Stimulated activated memory B cell treated with anti-CD40 and anti-IgM and Interleukin-4, amounts not matched to agents 10 μg/mL and 1 μg/mL and 100 μg/mL, for 72 hours (primary cell): ENCODE data around the gene NUDT4.

Source experiments
- ATAC-seq: fragments of 150-1000 bp; cut with Tn5 transposase; 2 replicates; pipeline ENCODE4 v1.10.0; 2021
- H3K27ac Mint-ChIP-seq: one replicate; pipeline ENCODE4 v1.8.0; 2022; ENCODE audit warnings: mild to moderate bottlenecking, mixed read lengths
- H3K27me3 Mint-ChIP-seq: one replicate; pipeline ENCODE4 v1.8.0; 2022; ENCODE audit warnings: mixed read lengths
- H3K36me3 Mint-ChIP-seq: one replicate; pipeline ENCODE4 v1.8.0; 2022; ENCODE audit warnings: mixed read lengths
- H3K4me1 Mint-ChIP-seq: one replicate; pipeline ENCODE4 v1.8.0; 2022; ENCODE audit warnings: mixed read lengths
- H3K4me3 Mint-ChIP-seq: one replicate; pipeline ENCODE4 v1.8.0; 2022; ENCODE audit warnings: mild to moderate bottlenecking, moderate library complexity, mixed read lengths
- H3K9me3 Mint-ChIP-seq: one replicate; pipeline ENCODE4 v1.8.0; 2022; ENCODE audit warnings: mixed read lengths

Gene NUDT4

GRCh38 chr12:93377252-93378195, at the start of gene NUDT4:
NUDT4 (plus strand) TSS chr12:93377925; CDS start chr12:93378323, 398 bp downstream.
- Mint-ChIP-seq H3K9me3 (no peaks in the 10 kb centered on the region), H3K27me3 (no peaks in the 10 kb centered on the region), H3K4me1 (peaks cover 47% of the 10 kb centered on the region), H3K27ac (peak within 1 kb of the TSS; percentile 100), H3K36me3 (peaks cover 15% of the 10 kb centered on the region), H3K4me3 (peak within 1 kb of the TSS; percentile 100)
- peak; percentile 96 for ATAC-seq

GRCh38 chr12:93333054-93333453, 44.7 kb upstream of the NUDT4 start:
- Mint-ChIP-seq H3K9me3 (no peaks in the 10 kb centered on the region), H3K4me3 (no peak overlapping the region), H3K27me3 (no peaks in the 10 kb centered on the region), H3K27ac (no peak overlapping the region), H3K4me1 (no peaks in the 10 kb centered on the region), H3K36me3 (no peaks in the 10 kb centered on the region)
- no peak for ATAC-seq

- ATAC-seq: no peak
Observed at GRCh38 chr12:93333828-93334227, 43.9 kb upstream of the NUDT4 start.

GRCh38 chr12:93335603-93336162, 42.0 kb upstream of the NUDT4 start:
- Mint-ChIP-seq H3K27ac (no peak overlapping the region), H3K9me3 (no peaks in the 10 kb centered on the region), H3K27me3 (no peaks in the 10 kb centered on the region), H3K36me3 (no peaks in the 10 kb centered on the region), H3K4me1 (no peaks in the 10 kb centered on the region), H3K4me3 (no peak overlapping the region)
- ATAC-seq: no peak

More at GRCh38 chr12:93333828-93334227, 43.9 kb upstream of the NUDT4 start:
- Mint-ChIP-seq H3K36me3 (no peaks in the 10 kb centered on the region), H3K4me1 (no peaks in the 10 kb centered on the region), H3K27me3 (no peaks in the 10 kb centered on the region), H3K4me3 (no peak overlapping the region), H3K27ac (no peak overlapping the region), H3K9me3 (no peaks in the 10 kb centered on the region)

GRCh38 chr12:93336291-93336741, 41.4 kb upstream of the NUDT4 start:
- no peak overlapping the region for H3K4me3 Mint-ChIP-seq
- H3K27ac Mint-ChIP-seq: no peak overlapping the region
- H3K9me3 Mint-ChIP-seq: no peaks in the 10 kb centered on the region
- ATAC-seq: no peak
- no peaks in the 10 kb centered on the region for H3K27me3 Mint-ChIP-seq
- no peaks in the 10 kb centered on the region for H3K36me3 Mint-ChIP-seq
- no peaks in the 10 kb centered on the region for H3K4me1 Mint-ChIP-seq

- H3K4me3 Mint-ChIP-seq: no peak overlapping the region
- no peaks in the 10 kb centered on the region for H3K36me3 Mint-ChIP-seq
- H3K9me3 Mint-ChIP-seq: no peaks in the 10 kb centered on the region
- no peaks in the 10 kb centered on the region for H3K27me3 Mint-ChIP-seq
- no peak overlapping the region for H3K27ac Mint-ChIP-seq
- H3K4me1 Mint-ChIP-seq: no peaks in the 10 kb centered on the region
- no peak for ATAC-seq
Observed at GRCh38 chr12:93338598-93338997, 39.1 kb upstream of the NUDT4 start.

GRCh38 chr12:93339695-93340094, 38.0 kb upstream of the NUDT4 start:
- no peak overlapping the region for H3K4me3 Mint-ChIP-seq
- no peaks in the 10 kb centered on the region for H3K9me3 Mint-ChIP-seq
- no peaks in the 10 kb centered on the region for H3K4me1 Mint-ChIP-seq
- no peak overlapping the region for H3K27ac Mint-ChIP-seq
- no peak for ATAC-seq
- no peaks in the 10 kb centered on the region for H3K27me3 Mint-ChIP-seq
- H3K36me3 Mint-ChIP-seq: no peaks in the 10 kb centered on the region

- no peak for ATAC-seq
Observed at GRCh38 chr12:93341409-93342049, 36.2 kb upstream of the NUDT4 start.

GRCh38 chr12:93347054-93347785, 30.5 kb upstream of the NUDT4 start:
- Mint-ChIP-seq H3K27me3 (no peaks in the 10 kb centered on the region), H3K9me3 (peaks cover under 1% of the 10 kb centered on the region), H3K27ac (no peak overlapping the region), H3K4me1 (no peaks in the 10 kb centered on the region), H3K36me3 (no peaks in the 10 kb centered on the region), H3K4me3 (no peak overlapping the region)
- ATAC-seq: no peak

More at GRCh38 chr12:93341409-93342049, 36.2 kb upstream of the NUDT4 start:
- H3K27me3 Mint-ChIP-seq: no peaks in the 10 kb centered on the region
- no peak overlapping the region for H3K4me3 Mint-ChIP-seq
- H3K27ac Mint-ChIP-seq: no peak overlapping the region
- H3K36me3 Mint-ChIP-seq: no peaks in the 10 kb centered on the region
- no peaks in the 10 kb centered on the region for H3K4me1 Mint-ChIP-seq
- H3K9me3 Mint-ChIP-seq: no peaks in the 10 kb centered on the region

- Mint-ChIP-seq H3K36me3 (no peaks in the 10 kb centered on the region), H3K9me3 (peaks cover 4% of the 10 kb centered on the region), H3K4me3 (no peak overlapping the region), H3K27ac (no peak overlapping the region), H3K27me3 (no peaks in the 10 kb centered on the region), H3K4me1 (no peaks in the 10 kb centered on the region)
- no peak for ATAC-seq
Observed at GRCh38 chr12:93348575-93349435, 28.9 kb upstream of the NUDT4 start.

- no peak overlapping the region for H3K4me3 Mint-ChIP-seq
- H3K9me3 Mint-ChIP-seq: peaks cover 4% of the 10 kb centered on the region
- H3K36me3 Mint-ChIP-seq: no peaks in the 10 kb centered on the region
- no peaks in the 10 kb centered on the region for H3K27me3 Mint-ChIP-seq
- no peaks in the 10 kb centered on the region for H3K4me1 Mint-ChIP-seq
- no peak for ATAC-seq
- H3K27ac Mint-ChIP-seq: no peak overlapping the region
Observed at GRCh38 chr12:93351726-93352125, 26.0 kb upstream of the NUDT4 start.

GRCh38 chr12:93352321-93352720, 25.4 kb upstream of the NUDT4 start:
- no peak for ATAC-seq
- Mint-ChIP-seq H3K9me3 (peaks cover 4% of the 10 kb centered on the region), H3K4me3 (no peak overlapping the region), H3K36me3 (no peaks in the 10 kb centered on the region), H3K27ac (no peak overlapping the region), H3K4me1 (no peaks in the 10 kb centered on the region), H3K27me3 (no peaks in the 10 kb centered on the region)

GRCh38 chr12:93356214-93356613, 21.5 kb upstream of the NUDT4 start:
- ATAC-seq: no peak
- H3K27ac Mint-ChIP-seq: no peak overlapping the region
- H3K36me3 Mint-ChIP-seq: no peaks in the 10 kb centered on the region
- peaks cover 4% of the 10 kb centered on the region for H3K9me3 Mint-ChIP-seq
- no peaks in the 10 kb centered on the region for H3K27me3 Mint-ChIP-seq
- H3K4me3 Mint-ChIP-seq: no peak overlapping the region
- H3K4me1 Mint-ChIP-seq: no peaks in the 10 kb centered on the region

- Mint-ChIP-seq H3K36me3 (no peaks in the 10 kb centered on the region), H3K9me3 (no peaks in the 10 kb centered on the region), H3K27ac (no peak overlapping the region), H3K4me3 (no peak overlapping the region), H3K27me3 (no peaks in the 10 kb centered on the region), H3K4me1 (no peaks in the 10 kb centered on the region)
- ATAC-seq: no peak
Observed at GRCh38 chr12:93358058-93358457, 19.7 kb upstream of the NUDT4 start.
